Stimulated activated CD8-positive, alpha-beta memory T cell treated with anti-CD3 and anti-CD28 coated beads, Interleukin-7, amount 100 ng/mL, for 48 hours (primary cell): ENCODE results near the gene STK38.
"Not testable (repeated sequence)": the region's sequence is repeated elsewhere in the genome, so short reads cannot be mapped to it uniquely, and the experiment has no call there.

Source experiments
- DNase-seq, 2 donors: peaks; one replicate each; pipeline ENCODE4 v3.0.0-alpha.2; 2020; ENCODE audit warnings: low read depth in 1 of 2; ENCODE audit errors: extremely low read depth in 1 of 2

STK38 gene

DNA sequence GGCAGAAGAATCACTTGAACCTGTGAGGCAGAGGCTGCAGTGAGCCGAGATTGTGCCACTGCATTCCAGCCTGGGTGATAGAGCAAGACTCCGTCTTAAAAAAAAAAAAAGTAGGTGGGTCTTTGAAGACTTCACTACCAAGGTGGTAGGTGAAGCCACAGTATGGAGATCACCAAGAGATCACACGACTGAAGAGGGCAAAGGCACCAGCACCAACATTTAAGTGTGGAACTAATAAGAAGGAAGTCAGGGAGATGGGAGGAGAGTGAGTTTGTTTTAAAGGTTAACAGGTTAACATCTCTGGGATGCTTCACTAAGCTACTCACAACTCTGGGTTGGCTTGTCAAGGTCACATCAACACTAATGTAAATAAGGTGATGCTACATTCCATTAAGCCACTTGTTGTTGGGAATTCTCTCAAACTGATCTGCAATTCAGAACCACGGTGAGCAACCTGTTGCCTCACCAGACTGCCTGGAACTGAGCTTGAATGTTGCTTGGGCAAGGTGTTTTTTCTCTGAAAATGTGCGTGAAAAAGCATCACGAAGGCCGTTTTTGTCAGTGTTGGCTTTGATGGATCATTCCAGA is 55.8 kb downstream of the STK38 start:
- DNase-seq: no peak

DNA sequence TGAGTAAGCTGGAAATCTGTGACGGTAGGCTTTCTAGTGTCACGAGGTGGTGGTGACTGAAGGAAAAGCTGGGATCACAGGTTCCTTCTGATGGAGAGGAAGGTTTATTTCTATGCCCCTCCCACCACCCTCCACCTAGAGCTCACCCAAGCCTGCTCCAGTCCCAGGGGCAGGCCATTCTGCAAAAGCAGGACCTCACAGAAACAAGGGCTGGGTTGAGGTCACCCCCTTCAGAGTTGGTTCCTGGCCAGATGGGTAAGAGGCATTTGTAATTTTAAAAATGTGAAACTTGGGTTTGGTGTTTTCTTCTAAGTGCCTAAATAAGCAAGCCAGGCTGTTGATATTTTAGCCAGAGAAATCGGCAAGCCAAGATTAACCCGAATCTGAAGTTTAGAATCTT is 57.9 kb downstream of the STK38 start:
- no peak for DNase-seq

- no peak for DNase-seq
Measured at GRCh38 chr6:36488221-36488620, 59.1 kb downstream of the STK38 start.

DNA sequence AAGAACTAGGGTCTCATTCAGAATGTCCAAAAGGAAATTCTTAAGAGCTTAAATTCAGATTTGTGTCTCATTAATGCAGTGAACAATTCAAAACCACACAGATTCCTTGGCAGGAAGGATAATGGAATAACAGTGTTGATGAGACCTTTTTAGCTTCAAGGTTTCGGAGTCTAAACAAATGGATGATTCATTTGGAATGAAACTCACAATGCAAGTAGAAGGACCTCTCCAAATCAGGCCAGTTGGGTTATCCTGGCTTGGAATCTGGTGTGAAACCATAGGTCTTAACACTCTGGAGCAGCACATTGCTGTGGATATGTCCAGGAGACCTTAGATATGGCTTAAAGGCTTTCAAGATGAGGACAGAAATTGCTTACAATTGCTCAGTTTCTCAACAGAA is 59.6 kb downstream of the STK38 start:
- DNase-seq: no peak

GRCh38 chr6:36484736-36485135 is 62.5 kb downstream of the STK38 start:
- DNase-seq: no peak

- DNase-seq: not testable (repeated sequence)
Measured at GRCh38 chr6:36483326-36483725, 64.0 kb downstream of the STK38 start.

DNA sequence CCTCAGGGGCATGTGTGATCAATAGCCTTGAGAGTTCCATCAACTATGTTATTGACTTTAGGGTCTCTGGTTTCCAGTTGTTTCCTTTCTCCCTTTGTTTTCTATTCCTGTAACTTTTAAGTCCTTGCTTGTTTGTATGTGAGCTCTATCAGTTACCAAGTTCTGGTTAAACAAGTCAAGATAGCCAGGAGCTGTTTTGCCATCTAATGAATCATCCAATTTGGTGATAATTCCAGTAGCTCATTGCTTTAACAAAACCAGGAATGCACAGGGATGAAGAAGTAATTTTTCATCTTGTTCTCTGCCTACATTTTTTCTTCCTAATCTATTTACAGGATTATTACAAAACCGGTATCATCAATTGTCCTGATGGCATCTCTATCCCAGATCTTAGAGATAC is 68.0 kb downstream of the STK38 start:
- no peak for DNase-seq

- no peak for DNase-seq
Measured at GRCh38 chr6:36478051-36478526, 69.2 kb downstream of the STK38 start.

GRCh38 chr6:36469946-36470345 is 77.3 kb downstream of the STK38 start:
- no peak for DNase-seq

- no peak for DNase-seq
Measured at GRCh38 chr6:36469148-36469661, 78.1 kb downstream of the STK38 start.

- no peak for DNase-seq
Measured at GRCh38 chr6:36467625-36468024, 79.7 kb downstream of the STK38 start.

DNA sequence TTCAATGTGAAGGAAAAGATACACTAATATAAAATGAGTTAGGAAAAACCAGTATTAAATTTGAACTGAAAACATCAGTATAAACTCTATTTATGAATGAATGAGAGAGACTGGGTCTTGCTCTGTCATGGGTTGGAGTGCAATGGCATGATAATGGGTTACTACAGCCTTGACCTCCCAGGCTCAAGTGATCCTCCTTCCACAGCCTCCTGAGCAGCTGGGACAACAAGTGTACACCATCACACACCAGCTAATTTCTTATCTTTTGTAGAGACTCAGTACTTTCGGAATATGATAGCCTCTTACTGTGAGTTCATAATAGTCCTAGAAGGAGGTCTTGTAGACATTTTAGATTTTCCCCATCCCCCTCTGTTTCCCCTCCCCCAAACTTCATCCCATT is 83.0 kb downstream of the STK38 start:
- DNase-seq: no peak

DNA sequence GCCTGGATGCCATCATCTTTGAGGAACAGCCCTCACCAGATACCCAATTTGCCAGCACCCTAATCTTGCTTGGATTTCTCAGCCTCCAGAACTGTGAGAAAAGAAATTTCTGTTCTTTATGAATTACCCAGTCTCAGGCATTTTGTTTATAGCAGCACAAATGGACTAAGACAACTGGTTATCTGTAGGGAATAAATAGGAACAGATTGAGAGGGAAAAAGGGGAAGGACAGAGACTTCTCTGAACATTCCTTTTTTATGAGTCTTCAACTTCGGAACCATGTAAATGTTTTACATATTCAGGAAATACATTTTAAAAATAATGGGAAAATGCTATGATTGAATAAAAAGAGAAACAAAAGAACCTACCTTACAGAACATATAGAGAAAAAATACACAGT is 83.6 kb downstream of the STK38 start:
- DNase-seq: no peak

GRCh38 chr6:36461646-36462045 is 85.6 kb downstream of the STK38 start:
- no peak for DNase-seq

- DNase-seq: no peak
Measured at GRCh38 chr6:36460916-36461315, 86.4 kb downstream of the STK38 start.

DNA sequence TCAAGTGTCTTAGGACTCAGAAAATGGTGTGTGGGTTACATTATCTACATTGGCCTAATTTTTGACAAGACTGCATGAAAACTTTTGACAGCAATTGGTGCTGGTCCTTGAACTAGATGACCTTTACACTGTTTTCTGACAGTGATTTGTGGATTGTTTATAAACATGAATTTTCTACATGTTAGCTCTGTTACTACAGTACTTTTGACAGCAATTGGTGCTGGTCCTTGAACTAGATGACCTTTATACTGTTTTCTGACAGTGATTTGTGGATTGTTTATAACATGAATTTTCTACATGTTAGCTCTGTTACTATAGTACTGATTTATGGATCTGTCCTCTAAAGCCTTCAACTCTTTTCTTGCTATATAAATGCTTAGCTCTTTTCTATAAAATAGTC is 87.8 kb downstream of the STK38 start:
- DNase-seq: no peak

- DNase-seq: no peak
Measured at GRCh38 chr6:36455486-36456027, 91.7 kb downstream of the STK38 start.

GRCh38 chr6:36452897-36453296 is 94.4 kb downstream of the STK38 start:
- DNase-seq: not testable (repeated sequence)

GRCh38 chr6:36449173-36449572 is 98.1 kb downstream of the STK38 start:
- DNase-seq: not testable (repeated sequence)

- DNase-seq: no peak
Measured at GRCh38 chr6:36445621-36446020, 101.7 kb downstream of the STK38 start.

DNA sequence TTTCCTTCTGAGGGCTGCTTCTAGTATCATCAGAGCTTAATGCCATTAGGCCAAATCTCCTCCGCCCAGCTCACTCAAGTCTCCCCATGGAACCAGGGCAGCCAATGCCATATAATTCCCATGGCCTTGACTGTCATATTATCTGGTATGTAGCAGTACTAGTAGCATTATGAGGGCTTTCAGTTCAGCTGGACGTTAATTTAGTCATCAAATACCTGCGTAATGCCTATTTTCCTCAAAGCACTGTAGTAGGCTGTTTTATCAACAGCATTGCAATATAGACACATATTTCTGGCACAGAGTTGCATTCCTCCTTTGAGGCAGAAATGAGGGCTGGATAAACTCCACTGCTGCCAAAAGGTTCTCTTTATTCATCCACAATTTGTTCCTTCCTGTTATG is 102.8 kb downstream of the STK38 start:
- DNase-seq: no peak
